ENCODE results near the gene HYI. TPM values are rescaled to one million over a fixed set of nuclear protein-coding genes. Genes with fewer than 3 reads are reported as not detected.

The HYI gene
- total RNA-seq, 1 donor from 2014 or later, result 28.6 TPM

DNA sequence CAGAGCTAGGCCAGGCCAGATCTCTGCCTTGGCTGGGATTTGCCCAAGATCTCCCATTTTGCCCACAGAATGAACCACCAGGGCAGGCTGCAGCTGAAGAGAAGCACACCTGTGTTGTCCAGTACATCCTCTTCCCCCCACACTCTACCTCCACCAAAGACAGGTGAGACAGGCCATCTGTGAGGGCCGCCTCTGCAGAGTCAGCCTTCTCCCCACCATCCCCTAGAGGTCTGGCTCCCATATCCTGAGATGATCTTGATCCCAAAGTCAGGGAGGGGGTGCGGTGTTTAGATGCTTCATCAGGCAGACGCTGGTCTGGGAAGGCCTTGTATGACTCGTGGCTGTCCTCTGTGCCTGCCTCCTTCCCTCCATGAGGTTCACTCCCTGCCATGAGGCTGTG lies 28.7 kb downstream of the HYI start:
- H3K4me1 Mint-ChIP-seq (ENCODE audit: low read depth), result no peaks in the 10 kb centered on the region
- no peak overlapping the region for H3K4me3 Mint-ChIP-seq (ENCODE audit: unreplicated experiment)
- no peak overlapping the region for H3K27ac Mint-ChIP-seq (ENCODE audit: unreplicated experiment)
- H3K27me3 Mint-ChIP-seq (ENCODE audit: low read depth), result no peaks in the 10 kb centered on the region
- peaks cover 51% of the 10 kb centered on the region for H3K36me3 Mint-ChIP-seq (ENCODE audit: low read depth)
- no peak for DNase-seq (ENCODE audit: low spot score)
- no peaks in the 10 kb centered on the region for H3K9me3 Mint-ChIP-seq (ENCODE audit: low read depth)
- TF ChIP-seq, protein P1, sequence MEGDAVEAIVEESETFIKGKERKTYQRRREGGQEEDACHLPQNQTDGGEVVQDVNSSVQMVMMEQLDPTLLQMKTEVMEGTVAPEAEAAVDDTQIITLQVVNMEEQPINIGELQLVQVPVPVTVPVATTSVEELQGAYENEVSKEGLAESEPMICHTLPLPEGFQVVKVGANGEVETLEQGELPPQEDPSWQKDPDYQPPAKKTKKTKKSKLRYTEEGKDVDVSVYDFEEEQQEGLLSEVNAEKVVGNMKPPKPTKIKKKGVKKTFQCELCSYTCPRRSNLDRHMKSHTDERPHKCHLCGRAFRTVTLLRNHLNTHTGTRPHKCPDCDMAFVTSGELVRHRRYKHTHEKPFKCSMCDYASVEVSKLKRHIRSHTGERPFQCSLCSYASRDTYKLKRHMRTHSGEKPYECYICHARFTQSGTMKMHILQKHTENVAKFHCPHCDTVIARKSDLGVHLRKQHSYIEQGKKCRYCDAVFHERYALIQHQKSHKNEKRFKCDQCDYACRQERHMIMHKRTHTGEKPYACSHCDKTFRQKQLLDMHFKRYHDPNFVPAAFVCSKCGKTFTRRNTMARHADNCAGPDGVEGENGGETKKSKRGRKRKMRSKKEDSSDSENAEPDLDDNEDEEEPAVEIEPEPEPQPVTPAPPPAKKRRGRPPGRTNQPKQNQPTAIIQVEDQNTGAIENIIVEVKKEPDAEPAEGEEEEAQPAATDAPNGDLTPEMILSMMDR (IDR thresholded peaks at IDR 0.05), result no peak

DNA sequence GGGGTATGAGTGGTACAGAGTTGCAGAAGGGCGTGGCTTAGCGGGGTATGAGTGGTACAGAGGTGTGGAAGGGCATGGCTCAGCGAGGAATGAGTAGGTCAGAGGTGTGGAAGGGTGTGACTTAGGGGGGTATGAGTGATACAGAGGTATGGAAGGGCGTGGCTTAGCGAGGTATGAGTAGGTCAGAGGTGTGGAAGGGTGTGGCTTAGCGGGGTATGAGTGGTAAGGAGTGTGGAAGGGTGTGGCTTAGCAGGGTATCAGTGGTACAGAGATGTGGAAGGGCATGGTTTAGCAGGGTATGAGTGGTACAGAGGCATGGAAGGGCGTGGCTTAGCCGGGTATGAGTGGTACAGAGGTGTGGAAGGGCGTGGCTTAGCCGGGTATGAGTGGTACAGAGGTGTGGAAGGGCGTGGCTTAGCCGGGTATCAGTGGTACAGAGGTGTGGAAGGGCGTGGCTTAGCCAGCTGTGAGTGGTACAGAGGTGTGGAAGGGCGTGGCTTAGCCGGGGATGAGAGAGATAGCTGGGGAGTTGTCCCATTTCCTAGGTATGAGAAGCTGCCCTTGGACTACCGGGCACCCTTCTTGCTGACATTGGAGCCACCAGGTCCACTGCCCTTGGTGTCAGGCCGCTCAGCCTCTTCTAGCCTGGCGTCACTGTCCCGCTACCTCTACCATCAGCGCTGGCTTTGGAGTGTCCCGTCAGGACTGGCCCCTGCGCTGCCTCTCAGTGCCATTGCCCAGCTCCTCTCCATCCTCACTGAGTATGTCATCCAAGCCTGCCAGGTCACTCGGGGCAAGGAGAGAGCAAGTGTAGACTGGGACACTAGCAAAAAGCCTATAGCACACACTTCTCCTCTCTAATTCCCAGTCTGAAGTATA lies 29.8 kb downstream of the HYI start:
- H3K27me3 Mint-ChIP-seq (ENCODE audit: low read depth), result no peaks in the 10 kb centered on the region
- H3K4me3 Mint-ChIP-seq (ENCODE audit: unreplicated experiment), result no peak overlapping the region
- TF ChIP-seq, protein P1 (IDR thresholded peaks at IDR 0.05), result no peak
- H3K27ac Mint-ChIP-seq (ENCODE audit: unreplicated experiment), result no peak overlapping the region
- no peaks in the 10 kb centered on the region for H3K4me1 Mint-ChIP-seq (ENCODE audit: low read depth)
- no peaks in the 10 kb centered on the region for H3K9me3 Mint-ChIP-seq (ENCODE audit: low read depth)
- no peak for DNase-seq (ENCODE audit: low spot score)
- peaks cover 54% of the 10 kb centered on the region for H3K36me3 Mint-ChIP-seq (ENCODE audit: low read depth)

DNA sequence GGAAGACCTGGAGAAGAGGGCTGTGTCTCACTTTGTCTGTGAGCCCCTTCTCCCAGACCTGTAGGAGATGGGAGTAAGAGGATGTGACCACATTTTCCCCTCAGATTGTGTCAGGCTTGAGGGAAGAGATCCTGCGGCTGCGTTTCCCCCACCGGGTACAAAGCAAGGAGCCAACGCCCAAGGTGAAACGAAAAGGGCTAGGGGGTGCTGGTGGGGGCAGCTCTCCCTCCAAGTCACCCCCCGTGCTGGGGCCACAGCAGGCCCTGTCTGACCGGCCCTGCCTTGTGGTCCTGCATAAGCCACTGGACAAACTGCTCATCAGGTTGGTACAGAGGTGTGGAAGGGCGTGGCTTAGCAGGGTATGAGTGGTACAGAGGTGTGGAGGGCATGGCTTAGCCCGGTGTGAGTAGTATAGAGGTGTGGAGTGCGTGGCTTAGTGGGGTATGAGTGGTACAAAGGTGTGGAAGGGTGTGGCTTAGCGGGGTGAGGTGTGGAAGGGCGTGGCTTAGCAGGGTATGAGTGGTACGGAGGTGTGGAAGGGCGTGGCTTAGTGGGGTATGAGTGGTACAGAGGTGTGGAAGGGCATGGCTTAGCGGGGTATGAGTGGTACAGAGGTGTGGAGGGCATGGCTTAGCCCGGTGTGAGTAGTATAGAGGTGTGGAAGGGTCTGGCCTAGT lies 30.6 kb downstream of the HYI start:
- H3K9me3 Mint-ChIP-seq (ENCODE audit: low read depth), result no peaks in the 10 kb centered on the region
- H3K36me3 Mint-ChIP-seq (ENCODE audit: low read depth), result peaks cover 51% of the 10 kb centered on the region
- H3K27me3 Mint-ChIP-seq (ENCODE audit: low read depth), result no peaks in the 10 kb centered on the region
- H3K4me3 Mint-ChIP-seq (ENCODE audit: unreplicated experiment), result no peak overlapping the region
- H3K4me1 Mint-ChIP-seq (ENCODE audit: low read depth), result no peaks in the 10 kb centered on the region
- TF ChIP-seq, protein P1 (IDR thresholded peaks at IDR 0.05), result no peak
- DNase-seq (ENCODE audit: low spot score), result no peak
- no peak overlapping the region for H3K27ac Mint-ChIP-seq (ENCODE audit: unreplicated experiment)

DNA sequence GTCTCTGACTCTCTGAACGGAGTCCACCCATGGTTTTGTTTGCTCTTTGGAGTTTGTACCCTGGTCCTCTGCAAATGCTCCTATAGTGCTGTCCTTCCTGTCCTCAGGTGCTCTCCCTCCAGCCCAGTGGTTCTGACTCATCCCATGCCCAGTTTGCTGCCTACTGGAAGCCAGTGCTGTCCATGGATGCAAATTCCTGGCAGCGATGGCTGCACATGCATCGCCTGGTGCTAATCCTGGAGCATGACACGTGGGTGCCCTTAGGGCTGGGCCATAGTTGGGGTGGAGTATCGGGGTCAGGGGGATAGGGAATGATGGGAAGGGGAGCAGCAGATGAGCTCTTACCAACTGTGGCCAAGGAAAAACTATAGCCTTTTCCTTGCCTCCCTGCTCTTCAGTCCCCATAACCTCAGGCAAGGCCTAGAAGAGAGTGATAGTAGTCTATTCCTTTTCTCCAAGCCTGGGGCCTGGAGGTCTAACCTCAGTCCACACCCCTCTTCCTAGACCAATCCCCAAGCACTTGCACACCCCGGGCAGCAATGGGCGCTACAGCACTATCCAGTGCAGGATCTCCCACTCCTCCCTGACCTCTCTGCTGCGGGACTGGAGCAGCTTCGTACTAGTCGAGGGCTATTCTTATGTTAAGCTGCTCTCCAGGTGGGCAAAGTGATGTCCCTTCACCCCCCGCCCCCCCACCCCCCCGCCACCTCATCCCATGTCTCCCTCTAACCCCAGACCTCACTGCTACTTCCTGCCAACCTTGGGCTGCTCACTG lies 31.6 kb downstream of the HYI start:
- H3K4me1 Mint-ChIP-seq (ENCODE audit: low read depth), result no peaks in the 10 kb centered on the region
- TF ChIP-seq, protein P1 (IDR thresholded peaks at IDR 0.05), result no peak

GRCh38 chr1:43421396-43421795 lies 32.3 kb downstream of the HYI start:
- Mint-ChIP-seq H3K36me3 (ENCODE audit: low read depth) (peaks cover 35% of the 10 kb centered on the region), H3K4me1 (ENCODE audit: low read depth) (no peaks in the 10 kb centered on the region), H3K9me3 (ENCODE audit: low read depth) (no peaks in the 10 kb centered on the region), H3K27ac (ENCODE audit: unreplicated experiment) (no peak overlapping the region), H3K27me3 (ENCODE audit: low read depth) (no peaks in the 10 kb centered on the region), H3K4me3 (ENCODE audit: unreplicated experiment) (no peak overlapping the region)
- DNase-seq (ENCODE audit: low spot score), result no peak
- TF ChIP-seq, protein P1 (IDR thresholded peaks at IDR 0.05), result no peak

More for the DNA sequence above, 31.6 kb downstream of the HYI start:
- DNase-seq (ENCODE audit: low spot score), result no peak
- no peak overlapping the region for H3K27ac Mint-ChIP-seq (ENCODE audit: unreplicated experiment)
- H3K27me3 Mint-ChIP-seq (ENCODE audit: low read depth), result no peaks in the 10 kb centered on the region
- peaks cover 43% of the 10 kb centered on the region for H3K36me3 Mint-ChIP-seq (ENCODE audit: low read depth)
- H3K9me3 Mint-ChIP-seq (ENCODE audit: low read depth), result no peaks in the 10 kb centered on the region
- H3K4me3 Mint-ChIP-seq (ENCODE audit: unreplicated experiment), result no peak overlapping the region
